ENCODE data around the gene DPYSL3. TPM values are rescaled to one million over a fixed set of nuclear protein-coding genes. Genes with fewer than 3 reads are reported as not detected.

The DPYSL3 gene
- polyA plus RNA-seq, 1 donor (not counting 4 experiments of a cell fraction or from before 2014, with no cell fraction given), result 4.8 TPM

DNA sequence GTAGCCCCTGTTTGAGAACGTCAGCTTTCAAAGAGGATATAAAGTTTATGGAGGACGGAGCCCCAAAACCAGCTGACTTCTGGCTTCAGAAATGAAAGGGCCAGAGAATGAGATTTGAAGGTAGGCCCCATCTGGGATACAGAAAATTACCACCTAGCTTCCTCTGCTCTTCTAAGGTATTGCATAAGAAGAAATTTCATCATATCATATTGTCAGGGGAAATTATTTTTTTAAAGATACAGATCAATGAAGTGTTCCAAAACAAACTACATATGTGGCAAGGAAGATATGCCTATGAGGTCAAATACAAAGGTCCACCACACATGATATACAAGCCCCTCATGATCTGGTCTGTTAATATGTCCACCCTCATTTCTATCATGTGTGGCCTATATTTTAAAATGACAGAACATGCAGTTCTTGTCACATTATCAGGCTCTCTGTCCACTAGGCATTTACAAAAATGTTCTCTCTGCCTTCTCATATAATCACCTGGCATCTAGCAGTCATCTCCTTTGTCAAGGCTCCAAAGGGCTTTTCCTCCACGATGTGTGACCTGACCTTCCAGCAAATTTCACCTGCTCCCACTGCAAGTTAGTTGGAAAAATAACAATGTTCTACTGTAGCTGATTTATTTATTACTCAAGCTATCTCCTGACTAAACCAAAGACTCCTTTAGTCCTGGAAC is 83.1 kb downstream of the DPYSL3 start:
- no peak for DNase-seq (ENCODE audit: low read depth, low spot score)
- H3K4me2 ChIP-seq (ENCODE audit: control insufficient read depth, extremely low read depth, insufficient read depth, low read depth, low read length), result no peak overlapping the region
- no peaks in the 10 kb centered on the region for H3K9me1 ChIP-seq (ENCODE audit: control insufficient read depth, extremely low read depth, insufficient read depth, low read length)
- H3K4me1 ChIP-seq (ENCODE audit: control insufficient read depth, extremely low read depth, insufficient read depth, low read length), result no peaks in the 10 kb centered on the region
- no peaks in the 10 kb centered on the region for H3K79me2 ChIP-seq (ENCODE audit: control insufficient read depth, insufficient read depth, low read length)
- H4K20me1 ChIP-seq (ENCODE audit: control insufficient read depth, extremely low read depth, insufficient read depth, low read length), result no peaks in the 10 kb centered on the region
- TF ChIP-seq, protein P1, sequence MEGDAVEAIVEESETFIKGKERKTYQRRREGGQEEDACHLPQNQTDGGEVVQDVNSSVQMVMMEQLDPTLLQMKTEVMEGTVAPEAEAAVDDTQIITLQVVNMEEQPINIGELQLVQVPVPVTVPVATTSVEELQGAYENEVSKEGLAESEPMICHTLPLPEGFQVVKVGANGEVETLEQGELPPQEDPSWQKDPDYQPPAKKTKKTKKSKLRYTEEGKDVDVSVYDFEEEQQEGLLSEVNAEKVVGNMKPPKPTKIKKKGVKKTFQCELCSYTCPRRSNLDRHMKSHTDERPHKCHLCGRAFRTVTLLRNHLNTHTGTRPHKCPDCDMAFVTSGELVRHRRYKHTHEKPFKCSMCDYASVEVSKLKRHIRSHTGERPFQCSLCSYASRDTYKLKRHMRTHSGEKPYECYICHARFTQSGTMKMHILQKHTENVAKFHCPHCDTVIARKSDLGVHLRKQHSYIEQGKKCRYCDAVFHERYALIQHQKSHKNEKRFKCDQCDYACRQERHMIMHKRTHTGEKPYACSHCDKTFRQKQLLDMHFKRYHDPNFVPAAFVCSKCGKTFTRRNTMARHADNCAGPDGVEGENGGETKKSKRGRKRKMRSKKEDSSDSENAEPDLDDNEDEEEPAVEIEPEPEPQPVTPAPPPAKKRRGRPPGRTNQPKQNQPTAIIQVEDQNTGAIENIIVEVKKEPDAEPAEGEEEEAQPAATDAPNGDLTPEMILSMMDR (optimal IDR thresholded peaks at IDR 0.05 in 1 of 3, IDR thresholded peaks at IDR 0.05 in 1 of 3, conservative IDR thresholded peaks at IDR 0.05 in 1 of 3; ENCODE audit: extremely low read depth in 1 of 3, insufficient read depth in 2 of 3, low read length in 3 of 3), result no peak
- no peak for TF ChIP-seq EZH2 (IDR thresholded peaks at IDR 0.05; ENCODE audit: low read length)
- no peak overlapping the region for H2AFZ ChIP-seq (ENCODE audit: control insufficient read depth, low read length)
- H3K9ac ChIP-seq (ENCODE audit: control insufficient read depth, extremely low read depth, insufficient read depth, low read length), result no peak overlapping the region
- no peaks in the 10 kb centered on the region for H3K36me3 ChIP-seq (ENCODE audit: control insufficient read depth in 2 of 2, extremely low read depth in 1 of 2, insufficient read depth in 2 of 2, low read length in 2 of 2)
- dilution Hi-C loops (cut with MboI; ENCODE audit: extremely low pct_ligation_motif_present, low sequenced_read_pairs), result no loop called here
- no peak overlapping the region for H3K4me3 ChIP-seq (ENCODE audit: control insufficient read depth in 2 of 3, extremely low read depth in 1 of 3, insufficient read depth in 2 of 3, low read depth in 1 of 3, low read length in 3 of 3)
- no peaks in the 10 kb centered on the region for H3K9me3 ChIP-seq (ENCODE audit: control insufficient read depth, low read depth, low read length)
- no peak for FAIRE-seq
- no peaks in the 10 kb centered on the region for H3K27me3 ChIP-seq (ENCODE audit: control insufficient read depth, extremely low read depth, insufficient read depth, low read length)
- no peak overlapping the region for H3K27ac ChIP-seq (ENCODE audit: control insufficient read depth, insufficient read depth, low read length)

GRCh38 chr5:147418613-147419012 is 91.3 kb downstream of the DPYSL3 start:
- H3K4me3 ChIP-seq (ENCODE audit: control insufficient read depth in 2 of 3, extremely low read depth in 1 of 3, insufficient read depth in 2 of 3, low read depth in 1 of 3, low read length in 3 of 3), result no peak overlapping the region
- no peak overlapping the region for H3K4me2 ChIP-seq (ENCODE audit: control insufficient read depth, extremely low read depth, insufficient read depth, low read depth, low read length)
- no peak overlapping the region for H2AFZ ChIP-seq (ENCODE audit: control insufficient read depth, low read length)
- H3K9ac ChIP-seq (ENCODE audit: control insufficient read depth, extremely low read depth, insufficient read depth, low read length), result no peak overlapping the region
- no peaks in the 10 kb centered on the region for H3K79me2 ChIP-seq (ENCODE audit: control insufficient read depth, insufficient read depth, low read length)
- no peaks in the 10 kb centered on the region for H3K4me1 ChIP-seq (ENCODE audit: control insufficient read depth, extremely low read depth, insufficient read depth, low read length)
- dilution Hi-C loops (cut with MboI; ENCODE audit: extremely low pct_ligation_motif_present, low sequenced_read_pairs), result no loop called here
- FAIRE-seq, result no peak
- H3K27ac ChIP-seq (ENCODE audit: control insufficient read depth, insufficient read depth, low read length), result no peak overlapping the region
- no peaks in the 10 kb centered on the region for H3K27me3 ChIP-seq (ENCODE audit: control insufficient read depth, extremely low read depth, insufficient read depth, low read length)
- H3K9me3 ChIP-seq (ENCODE audit: control insufficient read depth, low read depth, low read length), result no peaks in the 10 kb centered on the region
- TF ChIP-seq EZH2 (IDR thresholded peaks at IDR 0.05; ENCODE audit: low read length), result no peak
- TF ChIP-seq, protein P1 (optimal IDR thresholded peaks at IDR 0.05 in 1 of 3, IDR thresholded peaks at IDR 0.05 in 1 of 3, conservative IDR thresholded peaks at IDR 0.05 in 1 of 3; ENCODE audit: extremely low read depth in 1 of 3, insufficient read depth in 2 of 3, low read length in 3 of 3), result no peak
- no peak for DNase-seq (ENCODE audit: low read depth, low spot score)
- no peaks in the 10 kb centered on the region for H4K20me1 ChIP-seq (ENCODE audit: control insufficient read depth, extremely low read depth, insufficient read depth, low read length)
- no peaks in the 10 kb centered on the region for H3K9me1 ChIP-seq (ENCODE audit: control insufficient read depth, extremely low read depth, insufficient read depth, low read length)
- no peaks in the 10 kb centered on the region for H3K36me3 ChIP-seq (ENCODE audit: control insufficient read depth in 2 of 2, extremely low read depth in 1 of 2, insufficient read depth in 2 of 2, low read length in 2 of 2)
